RWPE2 (cell line): Measurements from ENCODE around the gene IGFBP5.

Experiments
- ATAC-seq: fragments of 200-7000 bp; cut with Tn5 transposase; 3 replicates; pipeline ENCODE4 v1.9.1; 2021; ENCODE audit warnings: low read depth
- DNase-seq: peaks from one replicate; pipeline ENCODE4 v3.0.0-alpha.2; 2020; ENCODE audit warnings: low spot score
- H3K27ac ChIP-seq: fragments of 450-650 bp; 2 replicates; pipeline ENCODE4 v1.5.1; 2017; ENCODE audit warnings: mild to moderate bottlenecking; ENCODE audit not compliant: poor library complexity, severe bottlenecking
- H3K27me3 ChIP-seq: fragments of 250-450 bp; sonication (Bioruptor Pico); 2 replicates; pipeline ENCODE4 v1.5.1; 2021; ENCODE audit warnings: mild to moderate bottlenecking, moderate library complexity; ENCODE audit not compliant: insufficient read depth, poor library complexity, severe bottlenecking
- H3K36me3 ChIP-seq: fragments of 250-450 bp; sonication (Bioruptor Pico); 2 replicates; pipeline ENCODE4 v1.5.1; 2020; ENCODE audit warnings: low read depth, mild to moderate bottlenecking, moderate library complexity
- H3K4me1 ChIP-seq: fragments of 250-450 bp; sonication (Bioruptor Pico); 2 replicates; pipeline ENCODE4 v1.5.1; 2021; ENCODE audit warnings: mild to moderate bottlenecking, moderate library complexity; ENCODE audit not compliant: insufficient read depth, poor library complexity, severe bottlenecking
- H3K4me3 ChIP-seq: fragments of 250-450 bp; sonication (Bioruptor Pico); 2 replicates; pipeline ENCODE4 v1.5.1; 2021; ENCODE audit warnings: mild to moderate bottlenecking, moderate library complexity; ENCODE audit not compliant: severe bottlenecking
- H3K9me3 ChIP-seq: fragments of 250-450 bp; sonication (Bioruptor Pico); 2 replicates; pipeline ENCODE4 v1.5.1; 2021; ENCODE audit warnings: mild to moderate bottlenecking, moderate library complexity; ENCODE audit not compliant: severe bottlenecking
- CTCF ChIP-seq: fragments of 450-650 bp; IDR thresholded peaks from one replicate; pipeline ENCODE4 v1.5.1; 2017; ENCODE audit warnings: mild to moderate bottlenecking, moderate library complexity; ENCODE audit not compliant: poor library complexity, severe bottlenecking

The IGFBP5 gene

GRCh38 chr2:216646116-216646515 is 49.2 kb downstream of the IGFBP5 start:
- Histone ChIP-seq H3K9me3 (no peaks in the 10 kb centered on the region), H3K27me3 (no peaks in the 10 kb centered on the region), H3K4me1 (peaks cover 20% of the 10 kb centered on the region), H3K4me3 (no peak overlapping the region), H3K36me3 (peaks cover 2% of the 10 kb centered on the region), H3K27ac (no peak overlapping the region)
- no peak for DNase-seq
- ATAC-seq, result no peak
- no peak for TF ChIP-seq CTCF

GRCh38 chr2:216645636-216645950 is 49.8 kb downstream of the IGFBP5 start:
- H3K27ac ChIP-seq, result no peak overlapping the region
- no peak for TF ChIP-seq CTCF
- no peak overlapping the region for H3K4me3 ChIP-seq
- no peak for ATAC-seq
- peaks cover 7% of the 10 kb centered on the region for H3K36me3 ChIP-seq
- no peak for DNase-seq
- peaks cover 18% of the 10 kb centered on the region for H3K4me1 ChIP-seq
- no peaks in the 10 kb centered on the region for H3K27me3 ChIP-seq
- no peaks in the 10 kb centered on the region for H3K9me3 ChIP-seq

- DNase-seq (no peak), ATAC-seq (no peak)
- Histone ChIP-seq H3K27me3 (no peaks in the 10 kb centered on the region), H3K4me3 (no peak overlapping the region), H3K9me3 (no peaks in the 10 kb centered on the region), H3K36me3 (peaks cover 9% of the 10 kb centered on the region), H3K27ac (no peak overlapping the region), H3K4me1 (peaks cover 18% of the 10 kb centered on the region)
- TF ChIP-seq CTCF, result no peak
Observed at GRCh38 chr2:216644842-216645635, 50.3 kb downstream of the IGFBP5 start.

- no peak for TF ChIP-seq CTCF
- DNase-seq, result no peak
- Histone ChIP-seq H3K27me3 (no peaks in the 10 kb centered on the region), H3K4me1 (peaks cover 18% of the 10 kb centered on the region), H3K9me3 (no peaks in the 10 kb centered on the region), H3K27ac (no peak overlapping the region), H3K4me3 (no peak overlapping the region), H3K36me3 (peaks cover 11% of the 10 kb centered on the region)
- ATAC-seq, result no peak
Observed at GRCh38 chr2:216643986-216644659, 51.2 kb downstream of the IGFBP5 start.

GRCh38 chr2:216637472-216637871 is 57.9 kb downstream of the IGFBP5 start:
- no peaks in the 10 kb centered on the region for H3K9me3 ChIP-seq
- H3K27ac ChIP-seq, result peak overlapping the region; percentile 48
- no peak overlapping the region for H3K4me3 ChIP-seq
- DNase-seq, result no peak
- H3K4me1 ChIP-seq, result peaks cover 26% of the 10 kb centered on the region
- peaks cover 13% of the 10 kb centered on the region for H3K36me3 ChIP-seq
- no peaks in the 10 kb centered on the region for H3K27me3 ChIP-seq
- no peak for ATAC-seq
- TF ChIP-seq CTCF, result no peak
